WTC11 (cell line): ENCODE measurements around the gene TFG.

Experiments used
- ATF1 ChIP-seq: sonication (generic); formaldehyde crosslinking; IDR thresholded peaks from 2 replicates; pipeline ENCODE4 v1.8.1; 2023; ENCODE audit warnings: mild to moderate bottlenecking, moderate library complexity, missing genetic modification reagents
- CREB1 ChIP-seq: sonication (generic); formaldehyde crosslinking; IDR thresholded peaks from 2 replicates; pipeline ENCODE4 v1.8.0; 2023; ENCODE audit warnings: mild to moderate bottlenecking, missing genetic modification reagents
- NR2C2 ChIP-seq: sonication (generic); formaldehyde crosslinking; IDR thresholded peaks from 2 replicates; pipeline ENCODE4 v1.8.0; 2022; ENCODE audit warnings: mild to moderate bottlenecking, missing genetic modification reagents
- TEAD1 ChIP-seq: sonication (generic); formaldehyde crosslinking; IDR thresholded peaks from 2 replicates; pipeline ENCODE4 v1.8.0; 2022; ENCODE audit warnings: mild to moderate bottlenecking, missing genetic modification reagents
- TEAD4 ChIP-seq: sonication (generic); formaldehyde crosslinking; IDR thresholded peaks from 2 replicates; pipeline ENCODE4 v1.8.0; 2022; ENCODE audit warnings: mild to moderate bottlenecking, missing genetic modification reagents
- ZNF263 ChIP-seq: sonication (generic); formaldehyde crosslinking; IDR thresholded peaks from 2 replicates; pipeline ENCODE4 v1.8.1; 2022; ENCODE audit warnings: low read depth, mild to moderate bottlenecking, moderate library complexity, missing genetic modification reagents
- TF ChIP-seq, protein P1 (sequence below): sonication (generic); formaldehyde crosslinking; IDR thresholded peaks from 2 replicates; pipeline ENCODE4 v1.8.1; 2022; ENCODE audit warnings: low read depth, missing genetic modification reagents, borderline replicate concordance
- TF ChIP-seq, protein P2 (sequence below): fragments of 200-600 bp; IDR thresholded peaks from 2 replicates; pipeline ENCODE4 v1.8.0; 2022; ENCODE audit warnings: antibody characterized with exemption
- TF ChIP-seq, protein P3 (sequence below): sonication (generic); formaldehyde crosslinking; conservative IDR thresholded peaks from 2 replicates; pipeline ENCODE4 v1.8.1; 2022; ENCODE audit warnings: mild to moderate bottlenecking, missing genetic modification reagents
- TF ChIP-seq, protein P4 (sequence below): sonication (generic); formaldehyde crosslinking; IDR thresholded peaks from 2 replicates; pipeline ENCODE4 v1.8.0; 2022; ENCODE audit warnings: mild to moderate bottlenecking, missing genetic modification reagents

DNA sequence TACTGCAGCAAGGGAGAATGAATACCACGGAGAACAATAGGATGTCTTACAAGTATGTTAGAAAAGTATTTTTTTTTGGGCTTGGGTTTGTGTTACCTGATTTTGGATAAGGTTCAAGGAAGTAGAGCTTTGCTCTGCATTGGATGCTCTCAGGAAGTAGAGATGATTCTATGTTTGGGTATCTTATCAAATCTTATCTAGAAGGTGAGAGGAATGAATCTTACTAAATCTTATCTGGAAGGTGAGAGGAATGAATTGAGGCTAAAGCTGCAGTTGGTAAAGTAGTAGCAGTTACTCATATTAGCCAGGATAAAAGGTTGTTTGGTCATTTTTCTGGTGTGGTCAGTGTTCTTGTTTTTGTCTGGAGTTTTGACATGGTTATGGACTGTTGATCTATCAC lies 17.4 kb downstream of the TFG start:
- TF ChIP-seq, protein P1, sequence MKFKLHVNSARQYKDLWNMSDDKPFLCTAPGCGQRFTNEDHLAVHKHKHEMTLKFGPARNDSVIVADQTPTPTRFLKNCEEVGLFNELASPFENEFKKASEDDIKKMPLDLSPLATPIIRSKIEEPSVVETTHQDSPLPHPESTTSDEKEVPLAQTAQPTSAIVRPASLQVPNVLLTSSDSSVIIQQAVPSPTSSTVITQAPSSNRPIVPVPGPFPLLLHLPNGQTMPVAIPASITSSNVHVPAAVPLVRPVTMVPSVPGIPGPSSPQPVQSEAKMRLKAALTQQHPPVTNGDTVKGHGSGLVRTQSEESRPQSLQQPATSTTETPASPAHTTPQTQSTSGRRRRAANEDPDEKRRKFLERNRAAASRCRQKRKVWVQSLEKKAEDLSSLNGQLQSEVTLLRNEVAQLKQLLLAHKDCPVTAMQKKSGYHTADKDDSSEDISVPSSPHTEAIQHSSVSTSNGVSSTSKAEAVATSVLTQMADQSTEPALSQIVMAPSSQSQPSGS (CRISPR knock-in tag), result no peak
- TF ChIP-seq, protein P2, sequence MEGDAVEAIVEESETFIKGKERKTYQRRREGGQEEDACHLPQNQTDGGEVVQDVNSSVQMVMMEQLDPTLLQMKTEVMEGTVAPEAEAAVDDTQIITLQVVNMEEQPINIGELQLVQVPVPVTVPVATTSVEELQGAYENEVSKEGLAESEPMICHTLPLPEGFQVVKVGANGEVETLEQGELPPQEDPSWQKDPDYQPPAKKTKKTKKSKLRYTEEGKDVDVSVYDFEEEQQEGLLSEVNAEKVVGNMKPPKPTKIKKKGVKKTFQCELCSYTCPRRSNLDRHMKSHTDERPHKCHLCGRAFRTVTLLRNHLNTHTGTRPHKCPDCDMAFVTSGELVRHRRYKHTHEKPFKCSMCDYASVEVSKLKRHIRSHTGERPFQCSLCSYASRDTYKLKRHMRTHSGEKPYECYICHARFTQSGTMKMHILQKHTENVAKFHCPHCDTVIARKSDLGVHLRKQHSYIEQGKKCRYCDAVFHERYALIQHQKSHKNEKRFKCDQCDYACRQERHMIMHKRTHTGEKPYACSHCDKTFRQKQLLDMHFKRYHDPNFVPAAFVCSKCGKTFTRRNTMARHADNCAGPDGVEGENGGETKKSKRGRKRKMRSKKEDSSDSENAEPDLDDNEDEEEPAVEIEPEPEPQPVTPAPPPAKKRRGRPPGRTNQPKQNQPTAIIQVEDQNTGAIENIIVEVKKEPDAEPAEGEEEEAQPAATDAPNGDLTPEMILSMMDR, result no peak
- TF ChIP-seq, protein P3, sequence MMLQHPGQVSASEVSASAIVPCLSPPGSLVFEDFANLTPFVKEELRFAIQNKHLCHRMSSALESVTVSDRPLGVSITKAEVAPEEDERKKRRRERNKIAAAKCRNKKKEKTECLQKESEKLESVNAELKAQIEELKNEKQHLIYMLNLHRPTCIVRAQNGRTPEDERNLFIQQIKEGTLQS, result no peak
- no peak for TF ChIP-seq ZNF263 (CRISPR knock-in tag)
- TF ChIP-seq ATF1 (CRISPR knock-in tag), result no peak
- TF ChIP-seq CREB1 (CRISPR knock-in tag), result no peak
- no peak for TF ChIP-seq NR2C2 (CRISPR knock-in tag)
- TF ChIP-seq TEAD1, result no peak
- no peak for TF ChIP-seq TEAD4 (CRISPR knock-in tag)
- TF ChIP-seq, protein P4, sequence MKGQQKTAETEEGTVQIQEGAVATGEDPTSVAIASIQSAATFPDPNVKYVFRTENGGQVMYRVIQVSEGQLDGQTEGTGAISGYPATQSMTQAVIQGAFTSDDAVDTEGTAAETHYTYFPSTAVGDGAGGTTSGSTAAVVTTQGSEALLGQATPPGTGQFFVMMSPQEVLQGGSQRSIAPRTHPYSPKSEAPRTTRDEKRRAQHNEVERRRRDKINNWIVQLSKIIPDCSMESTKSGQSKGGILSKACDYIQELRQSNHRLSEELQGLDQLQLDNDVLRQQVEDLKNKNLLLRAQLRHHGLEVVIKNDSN, result no peak
